OCI-LY3 (cell line): Measurements from ENCODE around the gene MPRIP.

Source experiments
- H2AFZ ChIP-seq: fragments of 200-600, 300-600 bp; shearing (Covaris generic); 2 replicates; pipeline ENCODE4 v1.6.0; 2014; ENCODE audit warnings: antibody characterized with exemption, low read depth, low read length
- H3K27ac ChIP-seq: fragments of 200-600, 300-600 bp; sonication (generic); 2 replicates; pipeline ENCODE4 v1.5.1; 2014; ENCODE audit warnings: mild to moderate bottlenecking, low read length, moderate library complexity, mixed read lengths
- H3K27me3 ChIP-seq: fragments of 200-600, 300-600 bp; sonication (generic); 2 replicates; pipeline ENCODE4 v1.6.1; 2014; ENCODE audit warnings: low read depth, low read length, mixed read lengths
- H3K36me3 ChIP-seq: fragments of 200-600, 300-600 bp; sonication (generic); replicated peaks from 2 replicates; pipeline ENCODE3; 2014; ENCODE audit warnings: low read depth, low read length, mixed read lengths
- H3K4me1 ChIP-seq: fragments of 300-600, 200-600 bp; sonication (generic); 2 replicates; pipeline ENCODE4 v1.6.1; 2014; ENCODE audit warnings: low read length, mixed read lengths
- H3K4me2 ChIP-seq: fragments of 200-600, 300-600 bp; sonication (generic); 2 replicates; pipeline ENCODE4 v1.6.1; 2014; ENCODE audit warnings: low read length, mixed read lengths
- H3K4me3 ChIP-seq: fragments of 300-600, 200-600 bp; sonication (generic); 2 replicates; pipeline ENCODE4 v1.5.1; 2014; ENCODE audit warnings: antibody characterized with exemption, mild to moderate bottlenecking, low read length, moderate library complexity
- H3K79me2 ChIP-seq: fragments of 300-600, 200-600 bp; shearing (Covaris generic); 2 replicates; pipeline ENCODE4 v1.6.1; 2014; ENCODE audit warnings: mild to moderate bottlenecking, low read length, mixed read lengths
- H3K9ac ChIP-seq: fragments of 300-600, 200-600 bp; shearing (Covaris generic); 2 replicates; pipeline ENCODE4 v1.6.0; 2014; ENCODE audit warnings: mild to moderate bottlenecking, low read length, moderate library complexity
- H3K9me3 ChIP-seq: fragments of 200-600, 300-600 bp; shearing (Covaris generic); 2 replicates; pipeline ENCODE4 v1.6.1; 2014; ENCODE audit warnings: low read length, mixed read lengths; ENCODE audit not compliant: insufficient read depth
- H4K20me1 ChIP-seq: fragments of 200-600, 300-600 bp; sonication (generic); 2 replicates; pipeline ENCODE4 v1.6.1; 2016; ENCODE audit warnings: low read length, mixed read lengths; ENCODE audit not compliant: insufficient read depth
- EZH2phosphoT487 ChIP-seq: fragments of 200-600 bp; shearing (Covaris generic); IDR thresholded peaks from 2 replicates; pipeline ENCODE4 v1.6.1; 2018; ENCODE audit warnings: antibody characterized with exemption, mixed run types, low read depth
- TF ChIP-seq, protein P1 (sequence below): fragments of 200-600, 300-600 bp; sonication (generic); IDR thresholded peaks from 2 replicates; pipeline ENCODE4 v1.5.1; 2014; ENCODE audit warnings: antibody characterized with exemption, low read length, low read depth

MPRIP gene

GRCh38 chr17:17216236-17216635 is 174.0 kb downstream of the MPRIP start:
- no peak overlapping the region for H3K9ac ChIP-seq
- H3K4me3 ChIP-seq, result no peak overlapping the region
- no peaks in the 10 kb centered on the region for H3K9me3 ChIP-seq
- H3K27me3 ChIP-seq, result no peaks in the 10 kb centered on the region
- H2AFZ ChIP-seq, result no peak overlapping the region
- no peaks in the 10 kb centered on the region for H3K4me1 ChIP-seq
- no peak overlapping the region for H3K4me2 ChIP-seq
- no peak for TF ChIP-seq EZH2phosphoT487
- TF ChIP-seq, protein P1, sequence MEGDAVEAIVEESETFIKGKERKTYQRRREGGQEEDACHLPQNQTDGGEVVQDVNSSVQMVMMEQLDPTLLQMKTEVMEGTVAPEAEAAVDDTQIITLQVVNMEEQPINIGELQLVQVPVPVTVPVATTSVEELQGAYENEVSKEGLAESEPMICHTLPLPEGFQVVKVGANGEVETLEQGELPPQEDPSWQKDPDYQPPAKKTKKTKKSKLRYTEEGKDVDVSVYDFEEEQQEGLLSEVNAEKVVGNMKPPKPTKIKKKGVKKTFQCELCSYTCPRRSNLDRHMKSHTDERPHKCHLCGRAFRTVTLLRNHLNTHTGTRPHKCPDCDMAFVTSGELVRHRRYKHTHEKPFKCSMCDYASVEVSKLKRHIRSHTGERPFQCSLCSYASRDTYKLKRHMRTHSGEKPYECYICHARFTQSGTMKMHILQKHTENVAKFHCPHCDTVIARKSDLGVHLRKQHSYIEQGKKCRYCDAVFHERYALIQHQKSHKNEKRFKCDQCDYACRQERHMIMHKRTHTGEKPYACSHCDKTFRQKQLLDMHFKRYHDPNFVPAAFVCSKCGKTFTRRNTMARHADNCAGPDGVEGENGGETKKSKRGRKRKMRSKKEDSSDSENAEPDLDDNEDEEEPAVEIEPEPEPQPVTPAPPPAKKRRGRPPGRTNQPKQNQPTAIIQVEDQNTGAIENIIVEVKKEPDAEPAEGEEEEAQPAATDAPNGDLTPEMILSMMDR, result no peak
- H3K79me2 ChIP-seq, result no peaks in the 10 kb centered on the region
- no peaks in the 10 kb centered on the region for H4K20me1 ChIP-seq
- H3K36me3 ChIP-seq, result peaks cover 2% of the 10 kb centered on the region
- H3K27ac ChIP-seq, result no peak overlapping the region

DNA sequence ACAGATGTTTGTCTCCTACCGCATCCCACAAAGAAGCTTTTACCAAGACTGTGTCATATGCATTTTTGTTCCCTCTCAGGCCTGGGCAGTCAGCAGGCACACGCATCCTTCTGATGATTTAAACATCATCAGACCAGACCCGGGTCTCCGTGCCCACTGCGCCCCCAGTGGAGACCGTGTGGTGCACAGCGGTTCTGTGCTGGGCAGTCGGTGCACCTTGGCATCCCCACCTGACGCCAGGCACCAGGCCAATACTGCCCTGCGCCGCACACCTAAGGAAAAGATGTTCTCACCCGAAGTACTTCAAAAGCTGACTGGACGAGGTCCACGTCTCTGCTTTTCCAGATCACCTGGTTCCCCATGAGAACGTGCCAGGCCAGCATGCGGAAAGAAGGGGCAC is 174.5 kb downstream of the MPRIP start:
- Histone ChIP-seq H3K4me1 (no peaks in the 10 kb centered on the region), H3K4me2 (no peak overlapping the region), H3K27ac (no peak overlapping the region), H3K79me2 (no peaks in the 10 kb centered on the region), H3K4me3 (no peak overlapping the region), H2AFZ (no peak overlapping the region), H3K36me3 (no peaks in the 10 kb centered on the region), H4K20me1 (no peaks in the 10 kb centered on the region), H3K27me3 (no peaks in the 10 kb centered on the region), H3K9me3 (no peaks in the 10 kb centered on the region), H3K9ac (no peak overlapping the region)
- no peak for TF ChIP-seq EZH2phosphoT487
- TF ChIP-seq, protein P1, result no peak

DNA sequence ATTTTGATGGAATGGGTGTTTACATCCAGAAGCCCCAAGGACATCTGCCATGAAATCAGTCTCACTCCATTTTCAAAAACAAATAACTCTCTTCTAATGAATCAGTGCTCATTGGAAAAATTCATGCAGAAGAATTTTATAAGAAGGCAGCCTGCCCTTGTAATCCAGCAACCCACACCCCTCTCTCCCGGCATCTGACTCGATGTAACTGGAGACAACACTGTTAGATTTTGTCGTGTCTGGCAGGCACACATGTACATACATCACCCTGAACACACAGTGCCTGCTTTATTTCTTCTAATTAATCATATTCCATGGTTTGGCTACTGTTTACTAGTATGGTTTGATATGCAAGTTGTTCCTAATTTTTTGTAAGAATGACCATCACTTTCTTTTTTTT is 175.7 kb downstream of the MPRIP start:
- H4K20me1 ChIP-seq, result no peaks in the 10 kb centered on the region
- no peaks in the 10 kb centered on the region for H3K79me2 ChIP-seq
- H3K9ac ChIP-seq, result no peak overlapping the region
- H3K27ac ChIP-seq, result no peak overlapping the region
- peaks cover 3% of the 10 kb centered on the region for H3K36me3 ChIP-seq
- no peak overlapping the region for H3K4me3 ChIP-seq
- H3K4me1 ChIP-seq, result no peaks in the 10 kb centered on the region
- no peak overlapping the region for H2AFZ ChIP-seq
- H3K9me3 ChIP-seq, result no peaks in the 10 kb centered on the region
- no peak overlapping the region for H3K4me2 ChIP-seq
- TF ChIP-seq, protein P1, result no peak
- TF ChIP-seq EZH2phosphoT487, result no peak
- H3K27me3 ChIP-seq, result no peaks in the 10 kb centered on the region

GRCh38 chr17:17220529-17220928 is 178.3 kb downstream of the MPRIP start:
- peaks cover 11% of the 10 kb centered on the region for H3K36me3 ChIP-seq
- H3K4me2 ChIP-seq, result no peak overlapping the region
- no peak overlapping the region for H2AFZ ChIP-seq
- no peak overlapping the region for H3K9ac ChIP-seq
- no peaks in the 10 kb centered on the region for H3K9me3 ChIP-seq
- H3K27ac ChIP-seq, result no peak overlapping the region
- no peaks in the 10 kb centered on the region for H4K20me1 ChIP-seq
- no peaks in the 10 kb centered on the region for H3K79me2 ChIP-seq
- no peaks in the 10 kb centered on the region for H3K4me1 ChIP-seq
- no peak for TF ChIP-seq EZH2phosphoT487
- TF ChIP-seq, protein P1, result no peak
- no peak overlapping the region for H3K4me3 ChIP-seq
- H3K27me3 ChIP-seq, result no peaks in the 10 kb centered on the region
